OCI-LY7 (cell line): Measurements from ENCODE around the gene FBXO2.

Source experiments
- EZH2phosphoT487 ChIP-seq: fragments of 200-600 bp; sonication (generic); IDR thresholded peaks from 2 replicates; pipeline ENCODE4 v1.6.1; 2018; ENCODE audit warnings: low read depth, borderline replicate concordance, mild to moderate bottlenecking, mixed run types, antibody characterized with exemption, low read length, moderate library complexity, mixed read lengths
- TF ChIP-seq, protein P1 (sequence below): fragments of 200-600 bp; sonication (generic); conservative IDR thresholded peaks from 2 replicates; pipeline ENCODE4 v1.5.1; 2014; ENCODE audit warnings: mild to moderate bottlenecking, antibody characterized with exemption, low read length, moderate library complexity, mixed read lengths

DNA sequence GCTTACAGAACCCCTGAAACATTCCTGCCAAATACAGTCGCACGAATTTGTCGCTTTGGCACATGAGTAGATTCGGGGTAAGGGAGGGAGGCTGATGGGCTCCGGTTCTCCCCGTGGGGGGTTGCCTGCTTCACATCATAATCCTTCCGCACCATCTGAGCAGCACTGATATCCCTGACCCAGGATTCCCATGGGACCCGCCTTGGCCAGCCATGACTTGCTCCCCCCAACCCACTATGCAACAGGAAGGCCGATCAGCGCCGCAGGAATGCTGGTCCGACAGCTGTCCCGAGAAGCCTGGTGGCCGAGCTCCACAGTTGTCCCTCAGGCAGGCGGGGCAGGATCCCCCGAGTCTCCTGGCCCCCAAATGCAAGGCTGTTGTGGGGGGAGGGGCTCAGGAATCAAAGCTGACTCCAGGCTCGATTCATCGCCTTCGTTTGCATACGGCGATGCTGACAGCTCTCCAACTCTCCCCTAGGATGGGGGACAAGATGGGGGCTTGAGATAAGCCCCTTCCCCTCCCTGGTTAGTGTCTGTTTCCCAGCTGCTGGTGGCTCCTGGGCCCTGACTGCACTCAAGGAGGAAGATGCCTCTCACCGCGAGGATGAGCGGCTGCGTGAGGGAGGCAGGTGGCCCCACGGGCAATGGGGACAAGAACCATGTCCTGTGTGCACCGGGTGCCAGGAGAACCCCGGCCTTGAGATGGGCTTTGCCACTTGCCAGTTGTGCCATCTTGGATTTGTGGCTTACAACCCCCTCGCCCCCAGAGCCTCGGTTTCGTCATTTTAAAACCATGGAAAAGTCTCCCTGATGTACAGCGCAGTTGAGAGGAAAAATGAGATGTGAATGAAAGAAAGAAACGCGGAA lies 46.6 kb upstream of the FBXO2 start:
- TF ChIP-seq, protein P1, sequence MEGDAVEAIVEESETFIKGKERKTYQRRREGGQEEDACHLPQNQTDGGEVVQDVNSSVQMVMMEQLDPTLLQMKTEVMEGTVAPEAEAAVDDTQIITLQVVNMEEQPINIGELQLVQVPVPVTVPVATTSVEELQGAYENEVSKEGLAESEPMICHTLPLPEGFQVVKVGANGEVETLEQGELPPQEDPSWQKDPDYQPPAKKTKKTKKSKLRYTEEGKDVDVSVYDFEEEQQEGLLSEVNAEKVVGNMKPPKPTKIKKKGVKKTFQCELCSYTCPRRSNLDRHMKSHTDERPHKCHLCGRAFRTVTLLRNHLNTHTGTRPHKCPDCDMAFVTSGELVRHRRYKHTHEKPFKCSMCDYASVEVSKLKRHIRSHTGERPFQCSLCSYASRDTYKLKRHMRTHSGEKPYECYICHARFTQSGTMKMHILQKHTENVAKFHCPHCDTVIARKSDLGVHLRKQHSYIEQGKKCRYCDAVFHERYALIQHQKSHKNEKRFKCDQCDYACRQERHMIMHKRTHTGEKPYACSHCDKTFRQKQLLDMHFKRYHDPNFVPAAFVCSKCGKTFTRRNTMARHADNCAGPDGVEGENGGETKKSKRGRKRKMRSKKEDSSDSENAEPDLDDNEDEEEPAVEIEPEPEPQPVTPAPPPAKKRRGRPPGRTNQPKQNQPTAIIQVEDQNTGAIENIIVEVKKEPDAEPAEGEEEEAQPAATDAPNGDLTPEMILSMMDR: no peak
- no peak for TF ChIP-seq EZH2phosphoT487
